ENCODE measurements around the gene GLRX3.

GRCh38 chr10:130128922-130129321 is 7.3 kb upstream of the GLRX3 start:
- no peak for TF ChIP-seq CTCF (IDR thresholded peaks at IDR 0.05)
- no peak for TF ChIP-seq EP300 (IDR thresholded peaks at IDR 0.05)
- no peak for TF ChIP-seq POLR2A (IDR thresholded peaks at IDR 0.05)
